ENCODE measurements around the gene ATP2C2. TPM values are rescaled to one million over a fixed set of nuclear protein-coding genes. Genes with fewer than 3 reads are reported as not detected.
A peak's percentile ranks its signal among the peaks of the same experiment; 100 is the strongest.

Gene ATP2C2
- total and polyA plus RNA-seq, 9 of the 15 experiments (the other 6 are each of a cell fraction or from before 2014, with no cell fraction given) = 0.75 TPM; not detected in 8

GRCh38 chr16:84354306-84354705 is 14.0 kb upstream of the ATP2C2 start:
- FAIRE-seq = no peak
- WGBS (ENCODE audit: insufficient coverage, low coverage, missing lambda C conversion rate) = 0% methylated on average over 6 of the region's 6 CpGs

GRCh38 chr16:84355149-84355548 is 13.2 kb upstream of the ATP2C2 start:
- H3K79me2 ChIP-seq (ENCODE audit: control insufficient read depth, insufficient read depth, low read length) = no peaks in the 10 kb centered on the region
- ChIA-PET POLR2A (no interaction called here), CTCF (ENCODE audit: low intra/inter-chr PET ratio) (no interaction called here)
- no peak for ATAC-seq
- no peaks in the 10 kb centered on the region for H3K36me3 ChIP-seq (ENCODE audit: control insufficient read depth, insufficient read depth, low read length)
- TF ChIP-seq ZNF12 (CRISPR knock-in tag; IDR thresholded peaks at IDR 0.05) (no peak), EGR1 (conservative IDR thresholded peaks at IDR 0.05) (peak; percentile 53)
- H3K4me2 ChIP-seq (ENCODE audit: insufficient read depth, low read length) = no peak overlapping the region
- H3K4me3 ChIP-seq = no peak overlapping the region
- no peak overlapping the region for H2AFZ ChIP-seq (ENCODE audit: low read depth, low read length)
- no TSS peak for BruUV-seq (replicated peaks)
- 0% methylated on average over 1 of the region's 2 CpGs for WGBS (ENCODE audit: insufficient coverage, low coverage, missing lambda C conversion rate)
- peaks cover 16% of the 10 kb centered on the region for H4K20me1 ChIP-seq (replicated peaks; ENCODE audit: control insufficient read depth, insufficient read depth, low read length)
- intact Hi-C loops (cut with micrococcal nuclease) (no loop called here), in situ Hi-C loops (cut with MboI) (no loop called here)
- H3K9me1 ChIP-seq (ENCODE audit: control insufficient read depth, insufficient read depth, low read length) = no peaks in the 10 kb centered on the region
- no peaks in the 10 kb centered on the region for H3K9me3 ChIP-seq (replicated peaks; ENCODE audit: control insufficient read depth, insufficient read depth, low read depth, low read length)
- DNase-seq (ENCODE audit: extremely low read depth in 1 of 4, low spot score in 3 of 4) = no peak
- peaks cover 36 to 73% of the 10 kb centered on the region in 2 experiments for H3K27me3 ChIP-seq (ENCODE audit: control insufficient read depth in 2 of 2, insufficient read depth in 2 of 2, low read length in 2 of 2)
- no peak overlapping the region for H3K27ac ChIP-seq (ENCODE audit: extremely low read depth, low read depth, low read length)
- FAIRE-seq = no peak
- H3K9ac ChIP-seq (ENCODE audit: insufficient read depth in 1 of 2, low read depth in 2 of 2, low read length in 2 of 2) = no peak overlapping the region
- H3K4me1 ChIP-seq (replicated peaks in 1 of 2; ENCODE audit: control insufficient read depth in 2 of 2, insufficient read depth in 2 of 2, low read length in 2 of 2) = no peaks in the 10 kb centered on the region

More at GRCh38 chr16:84354306-84354705, 14.0 kb upstream of the ATP2C2 start:
- TF ChIP-seq CEBPG (CRISPR knock-in tag; IDR thresholded peaks at IDR 0.05) = no peak
- TF ChIP-seq CEBPG (tag; conservative IDR thresholded peaks at IDR 0.05 in 1 of 2, IDR thresholded peaks at IDR 0.05 in 1 of 2) = peak in 1 of 2 experiments; percentile 60; a peak in 2 of 4 replicates
- TF ChIP-seq ZC3H4 (CRISPR knock-in tag; IDR thresholded peaks at IDR 0.05; ENCODE audit: borderline replicate concordance) = no peak
- TF ChIP-seq MEF2A (IDR thresholded peaks at IDR 0.05; ENCODE audit: control insufficient read depth, low read depth, low read length) = no peak
- TF ChIP-seq CEBPB (tag; IDR thresholded peaks at IDR 0.05) = peak; percentile 67
- Histone ChIP-seq H3K27me3 (ENCODE audit: control insufficient read depth in 2 of 2, insufficient read depth in 2 of 2, low read length in 2 of 2) (peaks cover 37 to 73% of the 10 kb centered on the region in 2 experiments; a peak in 4 of 5 replicates), H3K36me3 (ENCODE audit: control insufficient read depth, insufficient read depth, low read length) (no peaks in the 10 kb centered on the region), H3K79me2 (ENCODE audit: control insufficient read depth, insufficient read depth, low read length) (no peaks in the 10 kb centered on the region), H3K9me1 (ENCODE audit: control insufficient read depth, insufficient read depth, low read length) (no peaks in the 10 kb centered on the region), H2AFZ (ENCODE audit: low read depth, low read length) (no peak overlapping the region), H4K20me1 (replicated peaks; ENCODE audit: control insufficient read depth, insufficient read depth, low read length) (peaks cover 16% of the 10 kb centered on the region), H3K27ac (ENCODE audit: extremely low read depth, low read depth, low read length) (no peak overlapping the region), H3K4me3 (no peak overlapping the region), H3K9ac (ENCODE audit: insufficient read depth in 1 of 2, low read depth in 2 of 2, low read length in 2 of 2) (no peak overlapping the region), H3K4me1 (replicated peaks in 1 of 2; ENCODE audit: control insufficient read depth in 2 of 2, insufficient read depth in 2 of 2, low read length in 2 of 2) (no peaks in the 10 kb centered on the region), H3K4me2 (ENCODE audit: insufficient read depth, low read length) (no peak overlapping the region), H3K9me3 (replicated peaks; ENCODE audit: control insufficient read depth, insufficient read depth, low read depth, low read length) (no peaks in the 10 kb centered on the region)
- POLR2A ChIA-PET = no interaction called here
- BruUV-seq (replicated peaks) = no TSS peak
- in situ Hi-C loops (cut with MboI) (no loop called here), intact Hi-C loops (cut with micrococcal nuclease) (no loop called here)
- ATAC-seq (no peak), DNase-seq (ENCODE audit: extremely low read depth in 1 of 4, low spot score in 3 of 4) (no peak)
- CTCF ChIA-PET (ENCODE audit: low intra/inter-chr PET ratio) = no interaction called here

Data from K562 (cell line).